Activated CD4-positive, alpha-beta T cell treated with anti-CD3 and anti-CD28 coated beads, Interleukin-2, amount 50 U/mL, for 16 hours (primary cell): ENCODE results near the gene ARHGAP26.
A peak's percentile ranks its signal among the peaks of the same experiment; 100 is the strongest.

Experiments used
- DNase-seq: peaks from one replicate; pipeline ENCODE4 v3.0.0-alpha.2; 2020

Gene ARHGAP26

DNA sequence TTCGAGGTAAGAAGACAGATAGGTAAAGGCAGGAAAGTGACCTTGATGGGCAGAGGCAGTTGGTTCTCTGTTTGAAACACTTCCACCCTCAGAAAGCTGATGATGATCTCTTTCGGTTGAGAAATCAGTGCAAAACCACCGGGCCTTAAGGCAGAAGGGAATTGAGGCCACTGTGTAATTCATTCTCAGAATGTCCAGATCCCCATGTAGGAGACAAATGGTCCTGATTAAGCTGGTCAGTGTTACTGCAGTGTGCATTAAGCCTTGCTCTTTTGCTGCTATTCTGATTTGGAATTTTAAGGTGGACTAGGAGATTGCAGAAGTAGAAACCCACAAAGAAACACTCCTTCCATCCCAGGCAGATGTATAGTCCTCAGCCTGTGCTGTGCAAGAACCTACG is 255.2 kb downstream of the ARHGAP26 start:
- peak; percentile 35 for DNase-seq

DNA sequence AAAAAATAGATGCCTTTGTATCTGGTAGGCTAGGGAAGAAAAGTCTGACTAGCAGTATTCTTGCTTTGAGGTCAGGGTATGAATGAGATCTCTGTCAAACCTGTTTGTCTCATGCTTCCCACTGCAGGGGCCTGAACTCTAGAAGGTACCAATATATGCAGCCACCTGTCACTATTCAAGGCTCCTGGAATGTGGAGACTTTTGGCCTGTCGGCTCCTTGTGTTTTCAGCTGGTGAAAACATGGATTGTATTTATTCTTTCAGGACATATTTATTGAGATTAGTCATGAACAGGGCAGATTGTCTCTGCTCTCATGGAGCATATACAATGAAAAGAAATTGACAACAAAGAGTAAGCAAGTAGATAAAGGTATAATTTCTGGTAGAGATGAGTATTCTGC is 255.8 kb downstream of the ARHGAP26 start:
- no peak for DNase-seq

DNA sequence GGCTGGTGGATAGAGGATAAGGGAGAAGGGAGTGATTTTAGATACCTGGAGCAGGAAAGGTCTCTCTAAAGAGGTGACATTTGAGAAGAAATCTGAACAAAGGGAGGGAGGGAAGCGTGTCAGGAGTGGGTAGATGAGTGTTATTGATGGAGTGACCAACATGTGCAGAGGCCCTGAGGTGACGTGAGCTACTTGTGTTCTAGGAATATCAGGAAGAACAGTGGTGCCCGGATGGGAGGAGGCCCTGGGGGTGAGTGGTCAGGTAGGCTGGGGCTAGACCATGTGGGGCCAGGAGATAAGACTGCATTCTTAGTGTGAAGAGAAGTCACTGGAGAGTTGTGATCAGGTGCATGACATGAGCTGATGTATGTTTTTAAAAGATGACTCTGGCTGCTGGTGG is 256.2 kb downstream of the ARHGAP26 start:
- DNase-seq, result no peak

- DNase-seq, result no peak
Observed at GRCh38 chr5:143029293-143029692, 259.1 kb downstream of the ARHGAP26 start.

DNA sequence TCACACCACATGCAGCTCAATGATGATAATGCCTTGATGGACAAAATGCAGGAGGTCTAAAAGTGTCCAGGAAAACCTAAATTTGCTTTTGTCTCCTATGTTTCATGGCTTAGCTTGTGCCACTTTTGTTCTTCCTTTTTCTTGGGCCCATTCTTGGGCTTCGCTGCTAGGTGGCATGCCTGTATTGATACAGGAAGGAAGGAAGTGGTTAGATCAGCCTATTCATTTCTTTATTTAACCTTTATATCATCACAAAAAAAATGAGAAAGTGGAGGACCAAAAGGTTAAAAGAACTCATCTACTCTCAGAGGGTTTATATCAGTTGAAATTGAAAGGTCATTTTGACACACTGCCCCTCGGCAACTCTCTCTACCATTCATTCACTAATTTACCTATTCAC is 260.2 kb downstream of the ARHGAP26 start:
- peak; percentile 50 for DNase-seq

DNA sequence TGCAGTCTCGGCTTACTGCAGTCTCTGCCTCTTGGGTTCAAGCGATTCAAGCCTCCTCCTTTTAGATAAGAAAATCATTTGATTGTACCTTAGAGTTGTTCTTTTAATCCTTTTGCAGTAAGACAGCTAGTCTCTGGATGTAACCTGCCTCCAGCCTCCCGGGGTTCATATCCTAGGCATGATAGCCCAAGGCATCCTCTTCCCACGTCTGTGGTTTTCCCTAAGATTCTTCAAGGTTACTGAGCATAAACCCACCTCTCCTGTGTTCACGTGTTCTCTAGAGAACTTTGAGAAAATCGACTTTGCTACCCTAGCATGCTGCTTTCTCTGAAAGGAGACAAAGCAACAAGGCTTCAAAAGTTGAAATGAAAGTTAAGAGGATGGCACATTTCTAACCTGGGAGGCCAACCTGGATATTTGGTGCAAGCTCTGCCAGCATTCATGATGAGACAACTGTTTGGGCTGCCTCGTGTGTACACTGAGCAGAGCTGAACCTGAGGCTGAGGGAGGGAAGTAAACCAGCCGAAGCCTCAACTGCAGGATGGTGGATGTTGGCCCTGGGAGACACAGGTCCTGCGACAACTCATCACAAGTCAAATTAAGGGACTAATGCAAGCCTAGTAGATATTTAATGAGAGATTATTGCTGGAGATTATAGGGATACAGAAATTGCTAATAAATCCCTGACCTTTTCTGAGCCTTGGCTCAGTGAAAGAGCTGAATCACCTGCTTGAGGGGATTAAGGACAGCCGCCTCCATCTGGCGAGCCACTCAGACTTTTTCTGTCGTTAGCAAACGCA is 261.8 kb downstream of the ARHGAP26 start:
- DNase-seq, result no peak

- no peak for DNase-seq
Observed at GRCh38 chr5:143032581-143032836, 262.3 kb downstream of the ARHGAP26 start.

DNA sequence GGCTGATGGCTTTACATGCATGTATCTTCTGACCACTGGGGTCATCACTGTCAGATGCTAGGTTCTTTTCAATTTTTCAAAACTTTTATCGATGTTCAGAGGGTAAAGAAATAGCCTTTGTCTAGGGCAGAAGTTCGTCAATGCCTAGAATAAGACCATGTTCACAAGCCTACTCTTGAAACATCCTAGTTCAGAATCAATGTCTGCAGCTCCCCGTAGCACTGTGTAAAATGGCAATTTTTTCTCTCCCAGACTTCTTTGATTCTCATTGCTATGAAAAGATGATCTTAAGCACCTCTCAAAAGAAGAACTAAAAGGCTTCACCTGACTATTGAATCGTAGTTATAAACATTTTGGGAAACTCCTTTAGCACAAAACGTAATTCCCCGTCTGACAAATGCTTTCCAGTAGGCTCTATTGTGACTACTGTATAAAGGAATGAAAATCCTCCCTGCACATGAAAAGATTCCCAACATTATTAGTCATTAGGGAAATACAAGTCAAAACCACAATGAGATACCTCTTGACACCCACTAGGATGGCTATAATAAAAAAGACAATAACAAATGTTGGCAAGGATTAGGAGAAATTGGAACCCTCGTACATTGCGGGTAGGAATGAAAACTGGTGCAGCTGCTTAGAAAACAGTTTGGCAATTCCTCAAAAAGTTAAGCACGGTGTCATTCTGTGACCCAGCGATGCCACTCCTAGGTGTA is 263.5 kb downstream of the ARHGAP26 start:
- no peak for DNase-seq

DNA sequence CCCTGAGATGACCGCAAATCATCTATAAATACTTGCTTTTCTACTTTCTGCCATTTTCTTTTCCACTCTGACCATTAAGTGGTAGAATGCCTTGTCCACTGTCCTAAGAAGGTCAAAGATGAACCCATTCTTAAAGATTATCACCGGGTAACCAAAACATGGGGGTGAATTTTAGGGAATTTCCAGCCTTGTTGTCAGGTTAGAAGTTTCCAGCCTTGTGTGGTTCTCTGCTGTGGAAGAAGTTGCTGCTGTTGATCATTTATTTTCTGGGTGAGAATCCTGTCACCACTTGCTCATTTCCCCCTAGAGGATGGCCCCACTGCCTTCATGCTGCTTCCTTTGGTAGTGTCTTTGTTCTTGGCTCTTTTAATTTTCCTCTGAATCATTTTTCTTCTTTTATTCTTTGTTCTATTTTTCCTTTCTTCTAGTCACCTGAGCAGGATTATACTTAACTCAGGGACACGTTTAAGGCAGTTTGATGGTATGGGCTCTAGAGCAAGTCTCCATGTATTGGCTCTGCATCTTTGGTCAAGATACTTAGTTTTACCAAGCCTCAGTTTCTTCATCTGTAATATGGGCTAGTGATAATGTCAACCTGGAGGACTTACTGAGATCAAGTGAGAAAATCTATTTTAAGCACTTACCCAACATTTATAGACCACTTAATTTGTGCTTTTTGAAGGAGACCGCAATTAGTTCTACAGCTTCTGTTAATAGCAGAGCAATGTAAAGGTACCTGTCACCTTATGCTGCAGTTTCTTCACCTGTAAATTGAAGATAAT is 266.2 kb downstream of the ARHGAP26 start:
- DNase-seq, result no peak

GRCh38 chr5:143037071-143037470 is 266.9 kb downstream of the ARHGAP26 start:
- no peak for DNase-seq

DNA sequence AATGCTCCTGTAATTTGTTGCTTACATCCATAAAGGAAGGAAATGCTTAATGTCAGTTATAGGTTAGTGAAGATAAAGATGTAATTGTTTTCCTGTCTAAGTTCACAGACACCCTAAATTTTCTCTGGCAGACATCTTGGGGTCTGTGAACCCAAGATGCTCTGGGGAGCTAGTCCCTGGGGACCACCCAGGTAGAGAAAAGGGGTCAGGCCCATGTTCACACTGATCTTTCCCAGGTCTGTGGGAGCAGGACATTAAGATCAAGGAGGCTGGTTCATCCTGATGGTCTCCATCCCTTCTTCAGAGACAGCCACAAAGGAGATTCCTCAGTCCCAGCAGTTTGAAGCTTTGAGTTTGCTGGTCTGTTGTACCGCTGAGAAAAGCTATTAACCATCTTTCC is 267.5 kb downstream of the ARHGAP26 start:
- DNase-seq, result no peak

DNA sequence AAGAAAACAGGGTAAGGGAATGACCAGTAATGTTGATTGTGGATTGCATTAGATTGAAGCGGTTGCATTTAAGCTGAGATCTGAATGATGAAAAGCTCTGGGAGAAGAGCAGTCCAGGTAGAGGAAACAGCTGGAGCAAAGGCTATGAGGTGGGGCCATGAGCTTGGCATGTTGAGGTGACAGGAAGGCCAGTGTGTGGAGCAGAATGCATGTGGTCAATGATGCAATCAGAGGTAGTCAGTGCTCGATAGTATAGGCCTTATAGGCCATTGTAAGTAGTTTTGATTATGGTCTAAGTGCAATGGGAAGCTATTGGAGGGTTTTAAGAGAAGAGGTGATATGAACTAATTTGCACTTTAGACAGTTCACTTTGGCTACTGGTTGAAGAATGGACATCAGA is 270.4 kb downstream of the ARHGAP26 start:
- DNase-seq, result no peak

DNA sequence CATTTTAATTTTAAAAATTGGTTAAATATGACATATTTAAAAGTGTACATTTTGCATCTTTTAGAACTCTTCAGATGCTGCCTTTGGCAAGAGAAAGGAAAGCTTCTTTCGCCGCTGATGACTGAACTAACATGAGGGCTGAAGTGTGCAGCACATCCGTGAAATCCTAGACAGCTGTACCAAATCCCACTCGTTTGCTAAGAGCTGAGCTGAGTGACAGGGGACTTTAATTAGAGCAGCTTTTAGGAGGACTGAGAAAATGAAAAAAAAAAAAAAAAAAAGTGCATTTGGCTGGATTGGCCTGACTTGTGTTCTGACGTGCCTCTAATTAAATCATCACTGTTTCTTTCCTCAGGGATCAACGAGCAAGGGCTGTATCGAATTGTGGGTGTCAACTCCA is 271.3 kb downstream of the ARHGAP26 start:
- DNase-seq, result no peak

DNA sequence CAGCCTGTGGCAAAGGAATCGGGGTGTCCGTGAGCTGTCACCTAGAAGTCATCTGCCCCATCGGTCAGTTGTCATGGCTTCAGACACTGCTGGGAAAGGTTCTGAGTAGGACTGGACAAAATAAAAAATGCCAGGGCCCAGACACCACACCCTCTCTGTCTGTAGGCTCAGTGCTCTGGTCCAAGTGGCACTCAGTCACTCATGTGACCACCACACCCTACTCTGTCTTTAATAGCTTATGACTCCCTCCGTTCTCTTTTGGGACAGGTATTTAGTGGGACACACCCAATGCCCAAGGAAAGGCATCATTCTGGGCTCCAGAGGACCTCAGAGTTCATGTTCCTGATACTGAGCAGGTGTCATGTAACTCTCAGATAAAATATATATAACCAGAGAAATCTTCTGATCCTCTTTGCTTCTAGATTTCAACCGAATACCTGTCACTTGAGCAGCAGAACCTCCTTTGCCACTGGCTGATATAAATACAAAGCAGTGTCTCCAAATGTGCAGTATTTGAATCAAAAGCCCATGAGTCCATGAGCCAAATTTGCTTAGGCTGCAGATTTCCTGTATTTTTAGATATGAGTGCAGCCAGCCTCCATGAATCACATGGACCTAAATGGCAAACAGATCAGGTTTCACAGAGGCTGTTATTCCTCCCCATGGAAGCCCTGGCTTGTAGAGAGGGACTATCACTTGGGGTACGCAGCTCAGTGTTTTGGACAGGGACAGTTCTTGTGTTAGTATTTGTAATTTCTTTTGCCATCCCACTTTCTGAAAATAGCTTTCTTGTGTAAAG is 272.0 kb downstream of the ARHGAP26 start:
- DNase-seq, result no peak

- DNase-seq, result no peak
Observed at GRCh38 chr5:143044265-143044664, 274.1 kb downstream of the ARHGAP26 start.

- no peak for DNase-seq
Observed at GRCh38 chr5:143045062-143045461, 274.9 kb downstream of the ARHGAP26 start.

DNA sequence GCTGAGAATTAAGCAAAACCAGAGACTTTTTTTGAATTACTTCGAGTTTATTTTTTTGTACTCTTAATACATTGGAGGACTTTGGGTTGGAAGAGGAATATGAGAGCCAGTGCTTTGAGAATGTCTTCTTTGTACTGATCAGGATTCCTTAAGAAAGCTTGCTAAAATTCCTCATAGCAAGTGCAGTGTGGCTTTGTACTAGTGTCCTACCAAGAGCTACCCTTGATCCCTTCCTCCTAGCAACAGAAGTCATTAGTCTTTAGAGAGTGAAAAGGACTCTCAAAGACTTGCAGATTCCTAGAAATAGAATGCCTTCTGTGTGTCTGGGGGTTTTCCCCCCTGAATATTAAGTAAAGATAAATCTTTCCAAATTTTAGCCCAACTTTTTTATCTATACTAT is 276.1 kb downstream of the ARHGAP26 start:
- no peak for DNase-seq

DNA sequence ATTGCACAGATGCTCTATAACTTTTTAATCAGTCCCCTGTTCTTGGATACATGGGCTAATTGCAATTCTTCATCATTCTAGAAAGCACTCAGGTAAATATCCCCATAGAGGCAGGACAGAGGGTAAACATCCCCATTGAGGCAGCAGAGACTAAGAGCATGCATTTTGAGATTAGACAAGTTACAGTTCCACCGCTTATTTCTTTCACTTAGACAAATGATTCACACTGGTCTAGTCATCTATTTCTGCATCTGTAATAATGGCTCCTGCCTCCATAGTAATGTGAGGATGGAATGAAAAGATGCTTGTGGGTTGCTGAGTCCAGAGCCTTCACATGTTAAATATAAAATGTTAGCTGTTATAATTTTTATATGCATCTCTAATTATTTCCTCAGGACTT is 276.9 kb downstream of the ARHGAP26 start:
- no peak for DNase-seq

- DNase-seq, result no peak
Observed at GRCh38 chr5:143050183-143050582, 280.0 kb downstream of the ARHGAP26 start.

GRCh38 chr5:143051244-143052058 is 281.3 kb downstream of the ARHGAP26 start:
- DNase-seq, result no peak

DNA sequence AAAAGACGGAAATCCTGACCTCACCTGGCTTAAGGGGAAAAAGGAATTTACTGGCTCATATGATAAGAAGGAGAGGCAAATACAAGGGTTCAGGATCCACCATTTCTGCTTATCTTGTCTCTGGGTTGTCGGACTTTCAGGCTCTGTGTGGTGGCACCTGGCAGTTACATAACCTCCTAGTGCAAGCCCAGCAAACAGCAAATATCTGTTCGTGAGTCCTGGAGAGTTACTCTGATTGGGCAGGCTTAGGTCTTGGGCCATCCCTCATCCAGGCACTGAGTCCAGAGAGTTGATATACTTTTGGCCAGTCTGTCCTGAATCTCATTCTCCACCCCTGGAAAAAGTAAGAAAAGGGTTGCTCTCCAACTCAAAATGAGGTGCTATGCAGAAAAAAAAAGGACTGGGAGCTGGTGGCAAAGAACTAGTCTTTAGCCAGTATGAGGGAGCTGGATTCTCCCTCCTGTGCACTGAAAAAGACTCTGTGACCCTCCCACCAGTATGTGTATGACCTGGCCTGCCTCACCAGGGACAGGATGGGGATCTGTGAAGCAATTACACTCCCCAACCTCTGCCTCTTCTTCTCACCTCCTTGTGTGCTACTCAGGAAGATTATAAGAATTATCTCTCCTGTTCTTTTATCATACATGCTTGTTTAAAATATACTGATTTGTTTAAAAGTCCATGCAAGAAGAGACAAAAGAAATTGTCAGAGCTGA is 282.9 kb downstream of the ARHGAP26 start:
- no peak for DNase-seq

- DNase-seq, result no peak
Observed at GRCh38 chr5:143053780-143054179, 283.6 kb downstream of the ARHGAP26 start.
